Right hindlimb (tissue), 1 donor: Measurements from ENCODE around the gene JUP.

Experiments
- DNase-seq: peaks from one replicate; pipeline ENCODE4 v3.0.0-alpha.2; 2018

Gene JUP

GRCh38 chr17:41806685-41807445 is 20.4 kb upstream of the JUP start:
- DNase-seq, result no peak

GRCh38 chr17:41803049-41804020 is 16.8 kb upstream of the JUP start:
- DNase-seq, result no peak

GRCh38 chr17:41801374-41802271 is 15.1 kb upstream of the JUP start:
- peak; percentile 88 for DNase-seq

GRCh38 chr17:41800601-41801373 is 14.3 kb upstream of the JUP start:
- DNase-seq, result no peak

GRCh38 chr17:41799366-41799765 is 12.9 kb upstream of the JUP start:
- DNase-seq, result no peak

- DNase-seq, result no peak
Measured at GRCh38 chr17:41797377-41797776, 10.9 kb upstream of the JUP start.

GRCh38 chr17:41796121-41796895 is 9.8 kb upstream of the JUP start:
- no peak for DNase-seq

GRCh38 chr17:41794540-41794975 is 8.0 kb upstream of the JUP start:
- DNase-seq, result no peak

- DNase-seq, result no peak
Measured at GRCh38 chr17:41793784-41794539, 7.5 kb upstream of the JUP start.

- no peak for DNase-seq
Measured at GRCh38 chr17:41792845-41793783, 6.6 kb upstream of the JUP start.

GRCh38 chr17:41787021-41787418 is 509 bp upstream of the JUP start:
- no peak for DNase-seq

- DNase-seq, result no peak
Measured at GRCh38 chr17:41785859-41786226, 668 bp downstream of the JUP start.

- DNase-seq, result peak; percentile 74
Measured at GRCh38 chr17:41785091-41785858, 1.2 kb downstream of the JUP start.

GRCh38 chr17:41784207-41784744 is 2.2 kb downstream of the JUP start:
- DNase-seq, result no peak

GRCh38 chr17:41782142-41782541 is 4.4 kb downstream of the JUP start:
- DNase-seq, result no peak

GRCh38 chr17:41781404-41782110 is 5.0 kb downstream of the JUP start:
- DNase-seq, result no peak

GRCh38 chr17:41779954-41780353 is 6.6 kb downstream of the JUP start:
- DNase-seq, result no peak
